GM18499 (cell line): ENCODE measurements around the gene ATG7.
"Not testable (repeated sequence)": the region's sequence is repeated elsewhere in the genome, so short reads cannot be mapped to it uniquely, and the experiment has no call there.

ENCODE experiments used
- ATAC-seq: cut with Tn5 transposase; IDR thresholded peaks from one replicate; pipeline ENCODE4 v1.9.1; 2021; ENCODE audit warnings: moderate number of reproducible peaks; ENCODE audit not compliant: insufficient read depth, unreplicated experiment

ATG7 gene

DNA sequence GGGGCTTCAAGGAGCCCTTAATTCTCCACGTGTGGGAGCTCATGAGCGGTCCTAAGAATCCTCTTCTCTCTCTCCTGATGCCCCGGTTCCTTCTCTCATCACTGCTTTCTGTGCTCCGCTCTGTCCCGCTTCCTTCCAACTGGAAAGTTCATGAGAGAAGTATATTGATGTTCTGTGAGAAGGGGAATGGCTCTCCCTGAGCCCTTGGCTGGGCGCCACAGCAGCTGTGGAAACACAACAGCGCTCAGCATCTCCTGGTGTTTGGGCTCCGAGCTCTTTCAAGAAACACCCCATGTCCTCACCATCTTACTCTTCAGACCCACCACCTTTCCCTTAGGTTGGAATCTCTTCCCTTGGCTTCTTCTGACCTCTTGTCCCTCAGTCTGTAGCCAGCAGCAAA lies 209.8 kb downstream of the ATG7 start:
- ATAC-seq, result no peak

DNA sequence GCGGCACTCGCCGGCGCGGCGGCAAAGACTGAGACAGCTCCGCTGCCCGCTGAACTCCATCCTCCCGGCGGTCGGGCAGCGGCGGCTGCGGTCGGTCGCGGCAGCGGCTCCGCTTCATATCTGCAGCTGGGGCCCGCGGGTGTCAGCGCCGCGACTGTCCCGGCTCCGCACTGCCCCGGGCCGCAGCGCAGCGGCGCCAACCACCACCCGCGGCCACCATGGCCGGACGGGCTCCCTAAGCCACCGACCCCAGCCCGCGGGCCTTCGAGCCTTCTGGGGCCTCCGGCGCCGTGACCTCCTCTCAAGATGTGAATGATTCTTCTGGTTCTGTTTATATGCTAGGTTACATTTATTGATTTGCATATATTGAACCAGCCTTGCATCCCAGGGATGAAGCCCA lies 216.2 kb downstream of the ATG7 start:
- ATAC-seq, result not testable (repeated sequence)

DNA sequence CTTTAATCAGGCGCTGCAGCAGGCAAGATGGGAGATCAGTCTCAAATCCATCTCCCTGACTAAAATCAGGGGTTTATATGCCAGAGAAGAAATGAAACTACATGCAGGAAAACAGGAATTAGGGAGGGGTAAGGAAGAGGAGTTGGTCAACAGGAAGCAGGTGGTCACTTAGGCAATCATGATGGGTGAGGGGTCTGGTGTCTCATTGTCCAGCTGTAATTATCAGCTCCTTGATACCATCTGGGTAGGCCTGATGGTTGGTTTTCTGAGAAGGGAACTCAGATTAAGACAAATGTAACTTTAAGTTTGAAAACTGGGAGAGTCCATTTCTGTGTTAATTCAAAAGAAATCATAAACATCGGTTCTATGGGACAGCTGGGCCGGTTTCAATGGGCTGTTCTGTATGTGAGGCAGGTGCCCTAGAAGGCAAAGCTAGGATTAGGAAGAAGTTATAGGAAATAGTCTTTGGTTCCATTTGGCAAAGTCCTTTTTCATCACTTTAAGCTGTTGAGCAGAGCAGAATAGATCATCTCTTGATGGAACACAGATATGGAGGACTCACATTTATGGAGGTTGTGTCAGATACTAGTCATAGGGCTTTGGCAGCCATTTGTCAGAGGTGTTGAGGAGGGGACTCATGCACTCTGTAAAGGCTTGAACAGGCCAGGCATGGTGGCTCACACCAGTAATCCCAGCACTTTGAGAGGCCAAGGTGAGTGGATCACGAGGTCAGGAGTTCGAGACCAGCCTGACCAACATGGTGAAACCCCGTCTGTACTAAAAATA lies 222.1 kb downstream of the ATG7 start:
- ATAC-seq, result no peak

DNA sequence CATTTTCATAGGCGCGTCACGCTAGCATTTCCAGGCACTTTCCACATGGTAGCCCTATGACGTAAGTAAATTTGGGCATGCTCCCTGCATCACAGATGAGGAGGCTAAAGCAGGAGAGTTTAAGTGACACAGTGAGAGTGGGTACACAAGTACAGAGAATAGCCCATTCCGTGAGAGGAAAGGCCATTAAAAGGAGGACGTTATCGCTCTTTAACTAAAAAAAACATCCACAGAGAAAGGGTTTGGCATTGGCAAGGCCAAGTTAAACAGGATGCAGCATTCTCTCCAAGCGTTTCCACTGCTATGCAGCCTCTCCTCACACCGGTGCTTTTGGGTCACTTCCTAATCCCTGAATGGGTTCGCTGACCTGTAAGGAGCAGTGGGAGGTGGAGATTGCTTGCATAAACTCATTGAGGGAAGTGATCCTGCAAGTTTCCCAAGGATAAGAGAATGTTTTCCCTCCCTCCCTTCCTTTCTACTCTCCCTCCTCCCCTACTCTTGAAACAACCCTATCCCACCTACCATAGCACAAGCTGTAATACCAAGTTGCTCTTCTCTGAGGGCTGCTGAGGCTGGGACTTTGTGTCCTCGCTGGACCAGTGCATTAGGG lies 223.9 kb downstream of the ATG7 start:
- ATAC-seq, result no peak

DNA sequence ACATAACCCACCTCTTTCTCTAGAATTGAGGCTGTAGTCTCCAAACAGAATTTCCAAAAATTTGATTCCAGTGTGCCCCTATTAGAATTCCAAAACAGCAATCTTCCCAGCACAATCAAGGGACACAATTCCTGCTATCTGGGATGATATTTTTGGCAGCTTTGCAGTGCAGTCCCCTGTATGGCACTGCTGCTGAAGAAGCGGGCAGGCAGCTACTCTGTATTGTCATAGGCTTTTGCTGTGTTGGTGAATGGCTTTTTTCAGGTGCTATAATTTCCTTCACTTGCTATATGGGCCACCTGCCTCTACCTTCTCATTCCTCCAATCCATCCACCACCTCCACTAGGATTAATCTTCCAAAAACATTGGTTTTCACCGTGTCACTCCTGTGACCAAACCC lies 226.0 kb downstream of the ATG7 start:
- ATAC-seq, result no peak

DNA sequence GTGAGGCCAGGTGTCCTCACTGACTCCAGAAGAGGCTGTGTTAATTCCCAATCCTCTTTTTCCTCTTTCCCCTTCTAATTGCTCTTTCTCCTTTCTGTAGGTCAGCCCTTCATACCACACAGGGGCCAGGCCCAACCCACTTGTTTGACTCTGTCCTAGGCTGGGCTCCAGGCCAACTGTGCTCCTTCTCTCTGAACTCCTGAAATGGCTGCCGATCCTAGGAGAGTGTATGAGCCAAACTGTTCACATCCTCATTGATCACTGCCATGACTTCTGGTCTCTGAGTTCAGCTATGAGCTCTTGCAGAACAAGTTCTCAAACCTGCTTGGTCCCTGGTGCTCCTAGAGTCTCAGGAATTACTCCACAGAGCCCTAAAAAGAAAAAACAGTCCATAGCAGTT lies 226.4 kb downstream of the ATG7 start:
- no peak for ATAC-seq

DNA sequence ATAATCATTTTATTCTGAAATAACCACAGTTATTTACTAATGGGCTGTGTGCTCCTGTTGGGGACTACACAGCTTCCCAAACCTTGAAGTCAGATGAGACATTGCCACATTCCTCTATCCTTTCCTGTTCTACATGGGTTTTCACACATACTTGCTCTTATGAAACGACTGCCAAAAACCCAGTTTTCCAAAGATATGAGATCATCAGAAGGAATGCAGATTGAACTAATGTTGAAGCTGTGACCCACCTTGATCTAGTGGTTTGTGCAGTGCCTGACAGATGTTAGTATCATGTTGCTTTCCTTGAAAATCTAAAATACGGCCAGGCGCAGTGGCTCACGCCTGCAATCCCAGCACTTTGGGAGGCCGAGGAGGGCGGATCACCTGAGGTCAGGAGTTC lies 226.9 kb downstream of the ATG7 start:
- no peak for ATAC-seq

DNA sequence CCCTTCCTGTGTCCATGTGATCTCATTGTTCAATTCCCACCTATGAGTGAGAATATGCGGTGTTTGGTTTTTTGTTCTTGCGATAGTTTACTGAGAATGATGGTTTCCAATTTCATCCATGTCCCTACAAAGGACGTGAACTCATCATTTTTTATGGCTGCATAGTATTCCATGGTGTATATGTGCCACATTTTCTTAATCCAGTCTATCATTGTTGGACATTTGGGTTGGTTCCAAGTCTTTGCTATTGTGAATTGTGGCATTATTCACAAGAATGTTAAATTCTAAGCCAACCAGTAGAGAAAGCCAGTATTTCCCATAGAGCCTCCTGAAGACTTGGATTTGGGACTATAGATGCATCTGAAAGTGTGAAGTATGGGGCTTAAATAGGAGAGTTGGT lies 230.2 kb downstream of the ATG7 start:
- ATAC-seq, result not testable (repeated sequence)

DNA sequence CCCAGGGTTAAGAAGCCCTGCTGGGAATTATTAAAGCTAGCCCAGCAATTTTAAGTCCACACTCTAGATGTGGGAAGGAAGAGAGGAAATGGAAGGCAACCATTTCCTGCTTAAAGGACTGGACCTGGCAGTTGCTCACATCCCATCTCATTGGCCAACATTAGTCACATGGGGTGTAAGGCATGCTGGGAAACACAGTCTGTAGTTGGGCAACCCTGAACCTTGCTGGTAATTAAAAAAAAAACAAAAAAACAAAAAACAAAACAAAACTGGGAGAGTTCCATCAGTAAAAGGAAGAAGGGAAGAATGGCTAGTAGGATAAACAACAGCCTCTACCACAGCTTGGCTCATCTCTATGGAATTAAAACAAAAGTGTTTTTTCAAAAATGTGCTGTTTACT lies 235.5 kb downstream of the ATG7 start:
- ATAC-seq, result no peak

DNA sequence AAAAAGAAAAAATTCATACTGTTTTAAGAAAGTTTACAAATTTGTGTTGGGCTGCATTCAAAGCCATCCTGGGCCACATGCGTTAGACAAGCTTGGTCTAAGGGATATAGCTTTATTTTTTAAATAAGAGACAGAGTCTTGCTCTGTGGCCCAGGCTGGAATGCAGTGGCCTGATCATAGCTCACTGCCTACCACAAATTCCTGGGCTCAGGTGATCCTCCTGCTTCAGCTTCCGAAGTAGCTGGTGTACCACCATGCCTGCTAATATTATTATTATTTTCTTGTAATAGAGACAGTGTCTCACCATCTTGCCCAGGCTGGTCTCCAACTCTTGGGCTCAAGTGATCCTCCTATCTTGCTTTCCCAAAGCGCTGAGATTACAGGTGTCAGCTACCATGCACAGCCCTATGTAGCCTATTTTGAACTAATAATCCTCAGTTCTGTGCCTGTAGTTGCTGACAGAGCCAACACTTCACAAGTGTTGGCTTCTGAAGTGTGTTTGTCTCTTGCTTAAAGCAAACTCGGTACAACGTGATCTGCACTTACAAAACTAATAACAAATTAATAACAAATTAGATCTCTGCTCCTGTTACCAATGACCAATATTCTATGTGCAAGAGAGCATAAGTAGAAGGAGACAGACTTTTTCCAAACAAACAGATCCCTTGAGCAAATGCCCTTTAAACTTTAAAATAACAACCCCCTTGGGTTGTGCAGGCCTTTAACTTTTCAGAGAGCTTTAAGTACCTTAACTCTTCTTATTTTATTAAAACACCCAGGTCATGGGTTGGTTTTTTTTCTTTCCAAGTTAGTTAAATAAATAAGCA lies 236.4 kb downstream of the ATG7 start:
- no peak for ATAC-seq

DNA sequence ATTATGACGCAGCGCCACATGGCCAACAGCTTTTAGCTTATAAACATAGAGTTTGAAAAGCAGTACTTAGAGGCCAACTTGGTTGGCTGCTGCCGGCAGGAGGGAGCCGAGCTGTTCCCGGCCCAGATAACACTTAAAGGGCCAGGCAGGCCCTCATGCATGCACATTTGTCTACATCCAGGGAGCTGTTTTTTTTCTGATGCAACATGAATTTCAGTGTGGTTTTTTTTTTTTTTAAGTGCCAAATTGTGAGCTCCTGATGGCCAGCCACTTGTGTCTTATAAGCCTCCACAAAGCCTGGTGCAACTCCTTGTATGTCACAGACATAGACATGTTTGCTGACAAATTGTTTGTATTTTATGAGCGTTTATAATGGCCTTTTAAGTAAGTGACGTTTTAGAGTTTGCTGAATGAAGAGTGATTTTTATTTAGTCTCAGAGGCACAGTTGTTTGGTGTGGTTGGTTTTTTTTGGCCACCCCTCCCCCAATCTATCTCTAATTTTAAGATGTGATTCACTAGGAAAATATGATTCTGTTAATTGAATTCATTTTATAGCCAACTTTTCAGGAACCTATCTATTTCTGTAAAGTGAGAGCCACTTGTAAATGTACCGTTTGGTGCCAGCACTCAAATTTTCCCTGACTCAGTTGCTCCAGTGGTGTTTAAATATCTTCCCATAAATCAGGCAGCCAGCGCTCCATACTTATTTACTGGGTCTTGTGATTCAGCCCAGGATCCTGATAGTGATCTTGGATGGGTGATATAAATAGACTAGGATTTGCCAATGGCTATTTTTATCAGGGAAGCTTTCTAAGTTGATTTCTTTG lies 237.2 kb downstream of the ATG7 start:
- no peak for ATAC-seq

DNA sequence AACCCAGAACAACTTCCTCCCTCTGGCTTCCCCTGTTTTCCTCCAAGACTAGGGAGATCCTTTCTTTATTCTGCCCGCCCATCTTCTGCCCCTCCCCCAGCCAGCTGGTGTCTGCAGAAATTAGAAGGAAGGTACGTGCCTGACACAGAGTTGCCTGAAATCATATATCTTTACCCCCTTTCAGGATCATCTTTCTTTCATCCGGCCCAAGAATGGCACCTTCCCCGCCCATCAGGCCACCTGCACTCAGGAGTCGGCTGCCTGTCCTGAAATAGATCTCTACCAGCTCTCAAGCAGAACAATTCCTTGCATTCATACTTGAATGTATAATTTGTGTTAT lies 237.8 kb downstream of the ATG7 start:
- ATAC-seq, result no peak

DNA sequence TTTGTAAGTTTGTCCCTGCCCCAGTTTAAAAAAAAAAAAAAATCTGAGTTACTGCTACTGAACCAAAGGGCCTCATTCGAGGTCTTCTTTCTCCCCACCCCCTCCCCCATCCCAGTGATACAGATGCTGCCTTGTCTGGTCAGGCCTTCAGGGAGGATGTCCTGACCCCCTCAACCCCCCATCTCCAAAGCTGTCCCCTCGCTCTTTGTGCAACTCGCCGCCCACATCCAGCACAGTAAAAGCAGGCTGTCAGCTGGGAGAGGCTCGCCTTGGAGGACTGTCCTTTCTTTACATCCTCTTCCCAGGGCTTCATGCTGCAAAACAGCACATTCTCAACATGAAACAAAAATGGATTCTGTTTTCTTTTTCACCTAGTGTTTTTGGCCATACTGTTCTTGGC lies 238.2 kb downstream of the ATG7 start:
- no peak for ATAC-seq

DNA sequence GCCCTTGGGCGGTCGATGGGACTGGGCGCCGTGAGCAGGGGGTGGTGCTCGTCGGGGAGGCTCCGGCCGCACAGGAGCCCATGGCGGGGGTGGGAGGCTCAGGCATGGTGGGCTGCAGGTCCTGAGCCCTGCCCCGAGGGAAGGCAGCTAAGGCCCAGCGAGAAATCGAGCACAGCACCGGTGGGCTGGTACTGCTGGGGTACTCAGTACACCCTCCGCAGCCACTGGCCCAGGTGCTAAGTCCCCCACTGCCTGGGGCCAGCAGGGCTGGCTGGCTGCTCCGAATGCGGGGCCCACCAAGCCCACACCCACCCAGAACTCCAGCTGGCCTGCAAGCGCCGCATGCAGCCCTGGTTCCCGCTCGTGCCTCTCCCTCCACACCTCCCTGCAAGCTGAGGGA lies 239.4 kb downstream of the ATG7 start:
- ATAC-seq, result not testable (repeated sequence)

DNA sequence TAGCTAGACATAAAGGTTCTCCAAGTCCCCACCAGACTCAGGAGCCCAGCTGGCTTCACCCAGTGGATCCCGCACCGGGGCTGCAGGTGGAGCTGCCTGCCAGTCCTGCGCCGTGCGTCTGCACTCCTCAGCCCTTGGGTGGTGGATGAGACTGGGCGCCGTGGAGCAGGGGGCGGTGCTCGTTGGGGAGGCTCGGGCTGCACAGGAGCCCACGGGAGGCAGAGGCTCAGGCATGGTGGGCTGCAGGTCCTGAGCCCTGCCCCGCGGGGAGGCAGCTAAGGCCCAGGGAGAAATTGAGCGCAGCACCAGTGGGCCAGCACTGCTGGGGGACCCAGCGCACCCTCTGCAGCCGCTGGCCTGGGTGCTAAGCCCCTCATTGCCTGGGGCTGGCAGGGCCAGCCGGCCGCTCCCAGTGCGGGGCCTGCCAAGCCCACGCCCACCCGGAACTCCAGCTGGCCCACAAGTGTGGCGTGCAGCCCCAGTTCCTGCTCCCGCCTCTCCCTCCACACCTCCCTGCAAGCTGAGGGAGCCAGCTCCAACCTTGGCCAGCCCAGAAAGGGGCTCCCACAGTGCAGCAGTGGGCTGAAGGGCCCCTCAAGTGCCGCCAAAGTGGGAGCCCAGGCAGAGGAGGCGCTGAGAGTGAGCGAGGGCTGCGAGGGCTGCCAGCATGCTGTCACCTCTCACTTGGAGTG lies 241.1 kb downstream of the ATG7 start:
- not testable (repeated sequence) for ATAC-seq

DNA sequence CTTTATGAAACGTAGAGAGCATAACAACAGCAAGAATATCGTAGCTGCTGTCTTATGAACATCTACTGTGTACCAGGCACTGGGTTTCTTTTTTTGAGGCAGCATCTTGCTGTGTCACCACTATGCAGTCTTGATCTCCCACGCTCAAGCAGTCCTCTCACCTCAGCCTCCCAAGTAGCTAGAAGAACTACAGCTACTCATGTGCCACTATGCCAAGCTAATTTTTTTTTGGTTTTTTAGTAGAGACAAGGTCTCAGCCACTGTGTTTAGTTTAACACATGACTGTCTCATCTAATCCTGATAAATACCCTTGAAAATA lies 241.6 kb downstream of the ATG7 start:
- no peak for ATAC-seq

DNA sequence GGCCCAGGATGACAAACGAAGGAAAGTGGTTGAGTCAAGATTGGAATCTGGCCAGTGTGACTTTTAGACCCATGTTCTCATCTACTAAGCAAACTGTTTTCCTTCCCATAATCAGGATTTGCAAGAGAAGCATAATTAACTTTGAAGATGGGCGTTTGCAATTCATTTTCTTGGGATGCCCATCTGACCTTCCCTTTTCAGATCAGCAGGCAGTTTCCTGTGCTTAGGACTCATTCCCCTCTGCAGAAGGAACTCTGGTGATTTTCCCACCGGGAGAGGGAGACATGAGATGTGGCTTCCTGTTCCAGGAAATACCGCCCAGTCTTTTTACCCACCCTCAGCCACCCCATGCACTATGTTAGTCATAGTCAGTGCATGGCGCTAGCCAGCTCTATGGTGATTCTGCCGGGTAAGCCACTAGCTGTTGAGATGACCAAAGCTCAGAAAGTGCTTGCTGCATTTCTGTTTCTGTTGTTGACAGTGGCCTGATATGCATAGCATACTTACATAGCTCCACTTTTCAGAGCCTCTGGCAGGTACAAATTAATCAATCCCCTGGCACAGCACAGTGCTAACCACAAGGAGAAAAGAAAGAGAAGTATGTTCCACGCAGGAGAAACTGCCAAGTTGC lies 242.1 kb downstream of the ATG7 start:
- no peak for ATAC-seq

DNA sequence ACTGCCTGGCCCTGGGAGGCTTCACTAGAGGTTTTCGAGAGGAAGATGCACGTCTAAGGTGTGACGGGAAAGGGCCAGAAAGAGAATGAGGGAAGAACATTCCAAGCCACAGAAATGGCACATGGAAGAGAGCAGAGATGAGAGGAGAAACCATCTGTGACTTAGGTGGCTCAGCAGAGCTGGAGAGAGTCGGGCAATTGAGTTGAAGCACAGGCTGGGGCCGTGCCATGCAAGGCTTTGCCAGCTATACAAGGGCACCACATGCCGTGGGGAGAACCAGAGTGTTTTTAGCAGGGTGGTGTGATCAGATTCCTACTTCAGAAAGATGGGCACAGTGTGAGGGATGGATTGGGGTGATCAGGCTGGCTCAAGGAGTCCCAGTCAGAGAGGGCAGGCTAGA lies 245.4 kb downstream of the ATG7 start:
- ATAC-seq, result no peak

DNA sequence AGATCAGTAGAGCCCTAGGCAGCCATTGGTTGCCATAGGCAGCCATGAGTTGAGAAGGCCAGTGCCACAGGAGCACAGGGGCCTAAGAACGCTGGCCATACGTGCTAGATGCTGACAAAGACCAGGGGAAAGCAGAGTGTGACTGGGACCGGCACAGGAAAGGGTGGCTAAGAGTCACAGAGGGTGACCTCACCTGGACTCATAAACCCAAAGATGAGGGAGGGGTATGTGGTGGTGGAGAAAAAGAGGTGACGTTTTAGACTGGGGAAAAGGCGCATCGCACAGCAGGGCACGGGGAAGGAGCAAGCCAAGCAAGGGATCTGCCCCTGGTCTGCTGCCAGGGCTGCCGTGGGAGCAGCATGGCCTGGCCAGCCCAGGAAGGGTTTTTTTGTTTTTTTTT lies 249.0 kb downstream of the ATG7 start:
- ATAC-seq, result no peak

DNA sequence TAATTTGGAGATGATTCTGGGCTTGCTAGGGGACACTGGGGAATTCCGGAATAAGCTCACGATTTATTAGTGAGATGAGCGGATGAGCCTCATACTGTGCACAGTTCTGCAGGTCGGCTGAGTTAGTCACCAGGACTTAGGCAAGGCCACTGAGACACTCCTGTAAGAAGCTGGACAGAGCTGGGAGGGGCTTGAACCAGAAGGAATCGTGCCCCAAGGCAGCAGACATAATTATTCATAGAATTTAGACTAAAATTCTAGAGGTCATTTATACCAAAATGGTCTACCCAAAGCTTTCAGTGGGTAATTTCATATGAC lies 250.2 kb downstream of the ATG7 start:
- no peak for ATAC-seq
